Measurements from ENCODE around the gene NSMF.

DNA sequence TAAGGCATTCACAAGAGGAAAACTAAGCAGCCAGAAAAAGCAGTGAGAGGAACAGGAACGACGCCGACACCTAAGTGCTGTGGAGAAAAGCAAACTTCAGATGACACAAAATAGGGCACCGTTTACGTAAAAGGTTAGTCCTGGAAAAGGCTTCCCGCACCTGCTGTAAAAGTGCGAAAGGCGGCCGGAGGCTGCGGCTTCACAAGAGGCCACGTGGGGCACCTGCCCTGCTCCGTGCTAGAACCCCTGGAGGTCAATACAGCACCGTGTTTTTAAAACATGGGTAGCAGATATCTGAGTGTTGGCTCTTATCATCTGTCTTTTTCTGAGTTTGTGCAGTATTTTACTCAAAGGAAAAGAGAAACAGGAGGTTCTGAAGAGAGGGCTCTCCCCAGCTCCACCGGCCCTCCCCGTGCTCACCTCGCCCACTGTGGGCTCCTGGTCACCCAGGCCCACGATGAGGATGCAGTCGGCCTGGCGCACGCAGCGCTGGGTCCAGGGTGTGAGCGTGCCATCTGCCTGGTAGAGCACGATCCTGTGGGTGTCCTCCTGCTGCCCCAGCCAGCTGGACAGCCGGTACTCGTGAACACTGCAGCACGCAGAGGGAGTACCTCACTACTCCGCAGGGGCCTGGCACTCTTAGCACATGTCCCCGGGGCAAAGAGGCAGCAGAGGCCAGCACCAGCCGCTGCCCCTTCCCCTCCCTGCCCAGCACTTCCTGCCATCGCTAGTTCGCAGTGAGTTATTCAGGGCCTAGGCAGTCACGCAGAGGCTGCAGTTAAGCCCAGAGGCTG lies 21.0 kb upstream of the NSMF start:
- TF ChIP-seq CTCF (IDR thresholded peaks at IDR 0.05; ENCODE audit: extremely low read depth in 1 of 2, insufficient read depth in 1 of 2, low read depth in 1 of 2, low read length in 2 of 2) (no peak), EZH2 (IDR thresholded peaks at IDR 0.05; ENCODE audit: borderline replicate concordance, low read depth, low read length, severe bottlenecking) (no peak), FOS (IDR thresholded peaks at IDR 0.05; ENCODE audit: borderline replicate concordance, insufficient read depth, low read length) (no peak), POLR2A (IDR thresholded peaks at IDR 0.05; ENCODE audit: low read depth, low read length) (no peak)
